Thoracic aorta (tissue), 2 donors: ENCODE data around the gene EZH1. TPM values are rescaled to one million over a fixed set of nuclear protein-coding genes. Genes with fewer than 3 reads are reported as not detected.
A peak's percentile ranks its signal among the peaks of the same experiment; 100 is the strongest.
"Not testable (repeated sequence)": the region's sequence is repeated elsewhere in the genome, so short reads cannot be mapped to it uniquely, and the experiment has no call there.

Experiments used
- ATAC-seq: fragments of 150-250 bp; one replicate; pipeline ENCODE4 v1.8.0; 2017; ENCODE audit warnings: low read depth; ENCODE audit not compliant: insufficient number of reproducible peaks, low FRiP score
- DNase-seq: peaks from one replicate; pipeline ENCODE4 v3.0.0-alpha.2; 2020; ENCODE audit warnings: low spot score
- H3K27ac ChIP-seq, 2 donors: fragments of 200-600 bp; sonication (generic); 1 replicate in 1 of 2; 2 replicates in 1 of 2; pipeline ENCODE4 v1.5.1; 2016; ENCODE audit warnings: mild to moderate bottlenecking in 2 of 2, moderate library complexity in 2 of 2
- H3K27me3 ChIP-seq: fragments of 200-600 bp; sonication (generic); replicated peaks from 2 replicates; pipeline ENCODE4 v1.6.0; 2016; ENCODE audit warnings: mild to moderate bottlenecking; ENCODE audit not compliant: insufficient read depth
- H3K36me3 ChIP-seq: fragments of 200-600 bp; sonication (generic); one replicate; pipeline ENCODE4 v1.5.1; 2016
- H3K4me1 ChIP-seq, 2 donors: fragments of 200-600 bp; sonication (generic); 1 replicate in 1 of 2; 2 replicates in 1 of 2; pipeline versions ENCODE4 v1.5.1 to v1.6.0; 2016; ENCODE audit warnings: low read depth in 2 of 2, mild to moderate bottlenecking in 1 of 2; ENCODE audit not compliant: control insufficient read depth in 1 of 2
- H3K4me3 ChIP-seq: fragments of 200-600 bp; sonication (generic); 2 replicates; pipeline ENCODE4 v1.5.1; 2016; ENCODE audit warnings: mild to moderate bottlenecking
- H3K9me3 ChIP-seq: fragments of 200-600 bp; sonication (generic); 2 replicates; pipeline ENCODE4 v1.5.1; 2016
- CTCF ChIP-seq: fragments of 200-600 bp; sonication (generic); IDR thresholded peaks from one replicate; pipeline ENCODE4 v1.5.1; 2019; ENCODE audit warnings: antibody characterized with exemption
- total RNA-seq, 2 donors: library from RNA; depleted of rRNA; stranded (reverse); fragments of >200 nt; gene quantifications; one replicate each; pipeline versions ENCODE4 v1.1.0 to v1.2.3, GENCODE V29; 2016

EZH1 gene
- total RNA-seq, 2 donors from 2014 or later = 66.3 to 75.2 TPM

- no peaks in the 10 kb centered on the region for H3K9me3 ChIP-seq
- H3K27me3 ChIP-seq = no peaks in the 10 kb centered on the region
- ATAC-seq (no peak), DNase-seq (no peak)
- H3K4me1 ChIP-seq = peaks cover 7 to 18% of the 10 kb centered on the region in 2 donors
- H3K4me3 ChIP-seq = no peak overlapping the region
- TF ChIP-seq CTCF = no peak
- peaks cover 40% of the 10 kb centered on the region for H3K36me3 ChIP-seq
- H3K27ac ChIP-seq = no peak overlapping the region
Measured at GRCh38 chr17:42775534-42776098, 30.8 kb upstream of the EZH1 start.

DNA sequence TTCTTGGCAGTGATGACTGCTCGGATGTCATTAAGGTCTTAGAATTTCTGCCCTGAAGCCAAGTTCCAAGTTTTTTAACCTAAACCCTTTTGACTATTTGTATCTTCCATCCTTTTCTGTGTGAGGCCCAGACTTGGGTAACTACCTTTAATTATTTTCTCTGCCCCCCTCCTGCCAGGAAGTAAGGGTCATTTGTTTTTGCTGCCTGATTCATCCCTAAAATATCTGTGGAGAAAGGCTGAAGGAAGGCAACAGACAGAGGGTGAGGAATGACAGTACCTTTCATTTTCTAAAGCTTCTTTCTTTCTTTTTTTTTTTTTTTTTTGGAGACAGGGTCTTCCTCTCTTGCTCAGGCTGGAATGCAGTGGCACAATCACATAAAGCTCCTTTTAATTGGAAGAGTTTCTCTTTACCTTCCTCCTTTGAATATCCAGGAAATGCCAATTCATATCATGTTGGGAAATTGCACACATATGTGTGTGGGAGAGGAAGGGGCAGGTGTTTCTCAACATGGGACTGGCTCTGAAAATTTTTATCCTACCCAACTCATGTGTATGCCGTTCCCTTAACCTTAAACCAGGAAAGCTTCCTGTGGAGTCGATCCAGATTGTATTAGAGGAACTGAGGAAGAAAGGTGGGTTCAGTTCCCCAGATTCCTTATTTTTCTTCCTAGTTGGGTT is 29.4 kb upstream of the EZH1 start:
- DNase-seq = no peak
- no peaks in the 10 kb centered on the region for H3K27me3 ChIP-seq

DNA sequence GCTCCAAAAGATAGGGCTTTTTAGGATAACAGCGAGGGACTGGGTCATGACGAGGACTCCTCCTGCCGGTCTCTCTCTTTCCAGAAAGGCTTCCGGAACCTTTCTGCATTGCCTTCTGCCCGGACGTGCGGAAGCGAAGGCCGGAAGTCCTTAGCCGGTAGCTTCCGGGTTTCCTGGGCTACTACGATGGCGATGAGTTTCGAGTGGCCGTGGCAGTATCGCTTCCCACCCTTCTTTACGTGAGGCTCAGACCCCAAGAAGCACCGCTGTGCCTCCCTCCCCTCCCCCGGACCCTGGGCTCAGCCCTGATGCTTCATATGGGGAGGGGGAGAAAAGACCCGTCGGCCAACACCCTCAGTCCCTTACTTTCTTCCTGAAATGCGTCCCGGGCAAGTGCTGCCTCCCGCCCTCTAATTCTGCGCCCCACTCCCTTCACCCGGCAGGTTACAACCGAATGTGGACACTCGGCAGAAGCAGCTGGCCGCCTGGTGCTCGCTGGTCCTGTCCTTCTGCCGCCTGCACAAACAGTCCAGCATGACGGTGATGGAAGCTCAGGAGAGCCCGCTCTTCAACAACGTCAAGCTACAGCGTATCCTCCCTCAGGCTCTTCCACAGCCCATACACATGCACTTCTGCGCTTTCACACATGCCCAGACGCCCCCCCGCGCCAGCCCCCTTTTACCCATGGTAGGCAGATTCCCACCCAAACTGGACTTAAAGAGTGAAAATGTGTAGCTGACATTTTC is 28.6 kb upstream of the EZH1 start, which contains the start of gene VPS25:
Gene VPS25, plus strand, starts transcription at position 160 of the 746 bp plus-strand sequence. Its CDS starts 27 bp downstream, at position 187.
- H3K4me1 ChIP-seq = peaks cover 3 to 8% of the 10 kb centered on the region in 2 donors
- peaks cover 29% of the 10 kb centered on the region for H3K36me3 ChIP-seq
- DNase-seq (no peak), ATAC-seq (peak; percentile 60)
- H3K27me3 ChIP-seq = no peaks in the 10 kb centered on the region
- H3K9me3 ChIP-seq = no peaks in the 10 kb centered on the region
- peak within 1 kb of the TSS; percentile 91 for H3K4me3 ChIP-seq
- no peak for TF ChIP-seq CTCF
- H3K27ac ChIP-seq = peak within 1 kb of the TSS; percentile 70 to 82

More for the DNA sequence above, 29.4 kb upstream of the EZH1 start:
- Histone ChIP-seq H3K4me3 (peak overlapping the region; percentile 91), H3K9me3 (no peaks in the 10 kb centered on the region), H3K36me3 (peaks cover 36% of the 10 kb centered on the region), H3K27ac (peak overlapping the region in 1 of 2 donors; percentile 82), H3K4me1 (peaks cover 3 to 8% of the 10 kb centered on the region in 2 donors)
- no peak for TF ChIP-seq CTCF
- no peak for ATAC-seq

- peak overlapping the region; percentile 70 to 82 for H3K27ac ChIP-seq
- DNase-seq = no peak
- H3K4me3 ChIP-seq = peak overlapping the region; percentile 91
Measured at GRCh38 chr17:42772945-42773289, 28.1 kb upstream of the EZH1 start.

DNA sequence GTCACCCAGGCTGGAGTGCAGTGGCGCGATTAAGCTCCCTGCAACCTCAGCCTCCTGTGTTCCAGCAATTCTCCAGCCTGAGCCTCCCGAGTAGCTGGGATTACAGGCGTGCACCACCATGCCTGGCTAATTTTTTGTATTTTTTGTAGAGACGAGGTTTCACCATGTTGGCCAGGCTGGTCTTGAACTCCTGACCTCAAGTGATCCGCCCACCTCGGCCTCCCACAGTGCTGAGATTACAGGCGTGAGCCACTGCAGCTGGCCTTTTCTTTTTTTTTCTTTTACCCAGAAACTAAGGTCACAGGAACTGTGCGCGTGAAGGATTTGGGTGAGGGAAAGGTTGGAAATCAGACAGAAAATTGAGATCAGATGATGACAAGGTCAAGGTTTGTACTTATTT is 25.1 kb upstream of the EZH1 start:
- not testable (repeated sequence) for H3K9me3 ChIP-seq

More at GRCh38 chr17:42772945-42773289, 28.1 kb upstream of the EZH1 start:
- Histone ChIP-seq H3K36me3 (peaks cover 25% of the 10 kb centered on the region), H3K4me1 (peaks cover 3 to 8% of the 10 kb centered on the region in 2 donors), H3K9me3 (no peaks in the 10 kb centered on the region), H3K27me3 (no peaks in the 10 kb centered on the region)
- no peak for ATAC-seq
- no peak for TF ChIP-seq CTCF

GRCh38 chr17:42768006-42768405 is 23.2 kb upstream of the EZH1 start:
- H3K4me1 ChIP-seq, H3K4me3 ChIP-seq, H3K27me3 ChIP-seq, H3K9me3 ChIP-seq, ATAC-seq, H3K27ac ChIP-seq, H3K36me3 ChIP-seq, DNase-seq: not testable (repeated sequence)

More for the DNA sequence above, 25.1 kb upstream of the EZH1 start:
- H3K36me3 ChIP-seq, H3K4me3 ChIP-seq, H3K27ac ChIP-seq, H3K4me1 ChIP-seq, H3K27me3 ChIP-seq, DNase-seq, ATAC-seq: not testable (repeated sequence)
